SK-N-SH treated with all-trans-retinoic acid at 6 μM for 48 hours (cell line): ENCODE results near the gene ALOX12B.
"Not testable (repeated sequence)": the region's sequence is repeated elsewhere in the genome, so short reads cannot be mapped to it uniquely, and the experiment has no call there.

Experiments
- ATAC-seq: fragments of 200-7000 bp; cut with Tn5 transposase; 3 replicates; pipeline ENCODE4 v1.9.1; 2020; ENCODE audit warnings: mild to moderate bottlenecking, moderate library complexity
- CSDC2 ChIP-seq: fragments of 250-450 bp; sonication (Bioruptor Pico); IDR thresholded peaks from 2 replicates; pipeline ENCODE4 v1.5.0; 2020; ENCODE audit warnings: mild to moderate bottlenecking, moderate library complexity
- ESRRG ChIP-seq: fragments of 250-450 bp; sonication (Bioruptor Pico); IDR thresholded peaks from 2 replicates; pipeline ENCODE4 v1.6.1; 2021; ENCODE audit warnings: mild to moderate bottlenecking
- GLIS3 ChIP-seq: fragments of 250-450 bp; sonication (Bioruptor Pico); IDR thresholded peaks from 2 replicates; pipeline ENCODE4 v1.5.0; 2020; ENCODE audit warnings: mild to moderate bottlenecking, moderate library complexity
- ISL1 ChIP-seq: fragments of 250-450 bp; sonication (Bioruptor Pico); IDR thresholded peaks from 2 replicates; pipeline ENCODE4 v2.1.2; 2022; ENCODE audit warnings: mild to moderate bottlenecking, moderate library complexity
- PATZ1 ChIP-seq: fragments of 250-450 bp; sonication (Bioruptor Pico); IDR thresholded peaks from 2 replicates; pipeline ENCODE4 v1.8.0; 2020; ENCODE audit warnings: mild to moderate bottlenecking, moderate library complexity, borderline replicate concordance
- PPARA ChIP-seq: fragments of 250-450 bp; sonication (Bioruptor Pico); IDR thresholded peaks from 2 replicates; pipeline ENCODE4 v1.5.0; 2020; ENCODE audit warnings: mild to moderate bottlenecking, borderline replicate concordance
- RARB ChIP-seq: fragments of 250-450 bp; sonication (Bioruptor Pico); IDR thresholded peaks from 2 replicates; pipeline ENCODE4 v1.8.0; 2021; ENCODE audit warnings: mild to moderate bottlenecking, moderate library complexity
- SNAI2 ChIP-seq: fragments of 250-450 bp; sonication (Bioruptor Pico); IDR thresholded peaks from 2 replicates; pipeline ENCODE4 v1.5.0; 2020; ENCODE audit warnings: mild to moderate bottlenecking, moderate library complexity
- TOX ChIP-seq: fragments of 250-450 bp; sonication (Bioruptor Pico); IDR thresholded peaks from 2 replicates; pipeline ENCODE4 v1.8.0; 2021; ENCODE audit warnings: mild to moderate bottlenecking, moderate library complexity, borderline replicate concordance
- ZC3H10 ChIP-seq: fragments of 250-450 bp; sonication (Bioruptor Pico); IDR thresholded peaks from 2 replicates; pipeline ENCODE4 v1.5.1; 2021; ENCODE audit warnings: mild to moderate bottlenecking, moderate library complexity
- ZFP3 ChIP-seq: fragments of 250-450 bp; sonication (Bioruptor Pico); IDR thresholded peaks from 2 replicates; pipeline ENCODE4 v1.5.0; 2020; ENCODE audit warnings: mild to moderate bottlenecking, moderate library complexity
- ZFP30 ChIP-seq: fragments of 450-650 bp; formaldehyde crosslinking; IDR thresholded peaks from 2 replicates; pipeline ENCODE4 v1.5.0; 2022; ENCODE audit warnings: mild to moderate bottlenecking, moderate library complexity
- ZNF70 ChIP-seq: fragments of 450-650 bp; formaldehyde crosslinking; IDR thresholded peaks from 2 replicates; pipeline ENCODE4 v1.5.0; 2020; ENCODE audit warnings: mild to moderate bottlenecking, moderate library complexity
- ZNF8 ChIP-seq: fragments of 450-650 bp; formaldehyde crosslinking; IDR thresholded peaks from 2 replicates; pipeline ENCODE4 v1.5.0; 2020; ENCODE audit warnings: mild to moderate bottlenecking, moderate library complexity
- TF ChIP-seq, protein P1 (sequence below): fragments of 250-450 bp; sonication (Bioruptor Pico); IDR thresholded peaks from 2 replicates; pipeline ENCODE4 v1.8.0; 2021; ENCODE audit warnings: low read depth, mild to moderate bottlenecking, moderate library complexity, borderline replicate concordance
- TF ChIP-seq, protein P2 (sequence below): fragments of 250-450 bp; sonication (Bioruptor Pico); IDR thresholded peaks from 2 replicates; pipeline ENCODE4 v1.5.1; 2020; ENCODE audit warnings: low read depth, mild to moderate bottlenecking, moderate library complexity
- TF ChIP-seq, protein P3 (sequence below): fragments of 250-450 bp; sonication (Bioruptor Pico); IDR thresholded peaks from 2 replicates; pipeline ENCODE4 v1.5.0; 2020; ENCODE audit warnings: mild to moderate bottlenecking, moderate library complexity

ALOX12B gene

DNA sequence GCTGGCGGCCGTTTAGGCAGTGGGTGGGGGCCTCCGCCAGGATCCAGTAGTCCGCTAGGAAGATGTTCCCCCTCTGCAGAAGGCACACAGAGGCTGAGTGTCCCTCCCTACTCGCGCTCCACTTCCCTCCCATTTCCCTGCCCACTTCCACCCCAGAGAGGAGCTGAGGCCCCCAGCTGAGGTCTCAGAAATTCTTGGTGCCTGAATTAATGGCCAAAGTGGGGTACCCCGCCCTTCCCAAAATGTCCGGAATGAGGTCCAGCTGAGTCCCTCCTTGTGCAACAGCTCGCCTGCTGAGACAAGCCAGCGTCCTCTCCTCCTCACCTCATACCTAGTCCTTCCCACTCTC is 22.9 kb upstream of the ALOX12B start:
- TF ChIP-seq, protein P1, sequence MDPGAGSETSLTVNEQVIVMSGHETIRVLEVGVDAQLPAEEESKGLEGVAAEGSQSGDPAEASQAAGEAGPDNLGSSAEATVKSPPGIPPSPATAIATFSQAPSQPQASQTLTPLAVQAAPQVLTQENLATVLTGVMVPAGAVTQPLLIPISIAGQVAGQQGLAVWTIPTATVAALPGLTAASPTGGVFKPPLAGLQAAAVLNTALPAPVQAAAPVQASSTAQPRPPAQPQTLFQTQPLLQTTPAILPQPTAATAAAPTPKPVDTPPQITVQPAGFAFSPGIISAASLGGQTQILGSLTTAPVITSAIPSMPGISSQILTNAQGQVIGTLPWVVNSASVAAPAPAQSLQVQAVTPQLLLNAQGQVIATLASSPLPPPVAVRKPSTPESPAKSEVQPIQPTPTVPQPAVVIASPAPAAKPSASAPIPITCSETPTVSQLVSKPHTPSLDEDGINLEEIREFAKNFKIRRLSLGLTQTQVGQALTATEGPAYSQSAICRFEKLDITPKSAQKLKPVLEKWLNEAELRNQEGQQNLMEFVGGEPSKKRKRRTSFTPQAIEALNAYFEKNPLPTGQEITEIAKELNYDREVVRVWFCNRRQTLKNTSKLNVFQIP (CRISPR knock-in tag), result no peak
- TF ChIP-seq CSDC2 (CRISPR knock-in tag) (no peak), ESRRG (CRISPR knock-in tag) (no peak), ZC3H10 (CRISPR knock-in tag) (no peak), PATZ1 (CRISPR knock-in tag) (no peak), ZFP3 (no peak), RARB (no peak), ISL1 (CRISPR knock-in tag) (no peak), ZFP30 (no peak), GLIS3 (CRISPR knock-in tag) (no peak), TOX (no peak)
- TF ChIP-seq, protein P2, sequence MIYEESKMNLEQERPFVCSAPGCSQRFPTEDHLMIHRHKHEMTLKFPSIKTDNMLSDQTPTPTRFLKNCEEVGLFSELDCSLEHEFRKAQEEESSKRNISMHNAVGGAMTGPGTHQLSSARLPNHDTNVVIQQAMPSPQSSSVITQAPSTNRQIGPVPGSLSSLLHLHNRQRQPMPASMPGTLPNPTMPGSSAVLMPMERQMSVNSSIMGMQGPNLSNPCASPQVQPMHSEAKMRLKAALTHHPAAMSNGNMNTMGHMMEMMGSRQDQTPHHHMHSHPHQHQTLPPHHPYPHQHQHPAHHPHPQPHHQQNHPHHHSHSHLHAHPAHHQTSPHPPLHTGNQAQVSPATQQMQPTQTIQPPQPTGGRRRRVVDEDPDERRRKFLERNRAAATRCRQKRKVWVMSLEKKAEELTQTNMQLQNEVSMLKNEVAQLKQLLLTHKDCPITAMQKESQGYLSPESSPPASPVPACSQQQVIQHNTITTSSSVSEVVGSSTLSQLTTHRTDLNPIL (CRISPR knock-in tag), result no peak
- TF ChIP-seq, protein P3, sequence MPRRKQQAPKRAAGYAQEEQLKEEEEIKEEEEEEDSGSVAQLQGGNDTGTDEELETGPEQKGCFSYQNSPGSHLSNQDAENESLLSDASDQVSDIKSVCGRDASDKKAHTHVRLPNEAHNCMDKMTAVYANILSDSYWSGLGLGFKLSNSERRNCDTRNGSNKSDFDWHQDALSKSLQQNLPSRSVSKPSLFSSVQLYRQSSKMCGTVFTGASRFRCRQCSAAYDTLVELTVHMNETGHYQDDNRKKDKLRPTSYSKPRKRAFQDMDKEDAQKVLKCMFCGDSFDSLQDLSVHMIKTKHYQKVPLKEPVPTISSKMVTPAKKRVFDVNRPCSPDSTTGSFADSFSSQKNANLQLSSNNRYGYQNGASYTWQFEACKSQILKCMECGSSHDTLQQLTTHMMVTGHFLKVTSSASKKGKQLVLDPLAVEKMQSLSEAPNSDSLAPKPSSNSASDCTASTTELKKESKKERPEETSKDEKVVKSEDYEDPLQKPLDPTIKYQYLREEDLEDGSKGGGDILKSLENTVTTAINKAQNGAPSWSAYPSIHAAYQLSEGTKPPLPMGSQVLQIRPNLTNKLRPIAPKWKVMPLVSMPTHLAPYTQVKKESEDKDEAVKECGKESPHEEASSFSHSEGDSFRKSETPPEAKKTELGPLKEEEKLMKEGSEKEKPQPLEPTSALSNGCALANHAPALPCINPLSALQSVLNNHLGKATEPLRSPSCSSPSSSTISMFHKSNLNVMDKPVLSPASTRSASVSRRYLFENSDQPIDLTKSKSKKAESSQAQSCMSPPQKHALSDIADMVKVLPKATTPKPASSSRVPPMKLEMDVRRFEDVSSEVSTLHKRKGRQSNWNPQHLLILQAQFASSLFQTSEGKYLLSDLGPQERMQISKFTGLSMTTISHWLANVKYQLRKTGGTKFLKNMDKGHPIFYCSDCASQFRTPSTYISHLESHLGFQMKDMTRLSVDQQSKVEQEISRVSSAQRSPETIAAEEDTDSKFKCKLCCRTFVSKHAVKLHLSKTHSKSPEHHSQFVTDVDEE (CRISPR knock-in tag), result no peak
- TF ChIP-seq, all 23 proteins: peak for 0
- no peak for ATAC-seq

- TF ChIP-seq SNAI2 (CRISPR knock-in tag) (no peak), TOX (no peak), RARB (no peak), ZNF8 (CRISPR knock-in tag) (no peak), ZC3H10 (CRISPR knock-in tag) (no peak), ZFP3 (no peak), CSDC2 (CRISPR knock-in tag) (no peak), PPARA (CRISPR knock-in tag) (no peak)
- TF ChIP-seq, protein P3 (CRISPR knock-in tag), result no peak
- peak; percentile 88 for ATAC-seq
These were observed 22.3 kb upstream of the ALOX12B start for GRCh38 chr17:8109661-8110455.

DNA sequence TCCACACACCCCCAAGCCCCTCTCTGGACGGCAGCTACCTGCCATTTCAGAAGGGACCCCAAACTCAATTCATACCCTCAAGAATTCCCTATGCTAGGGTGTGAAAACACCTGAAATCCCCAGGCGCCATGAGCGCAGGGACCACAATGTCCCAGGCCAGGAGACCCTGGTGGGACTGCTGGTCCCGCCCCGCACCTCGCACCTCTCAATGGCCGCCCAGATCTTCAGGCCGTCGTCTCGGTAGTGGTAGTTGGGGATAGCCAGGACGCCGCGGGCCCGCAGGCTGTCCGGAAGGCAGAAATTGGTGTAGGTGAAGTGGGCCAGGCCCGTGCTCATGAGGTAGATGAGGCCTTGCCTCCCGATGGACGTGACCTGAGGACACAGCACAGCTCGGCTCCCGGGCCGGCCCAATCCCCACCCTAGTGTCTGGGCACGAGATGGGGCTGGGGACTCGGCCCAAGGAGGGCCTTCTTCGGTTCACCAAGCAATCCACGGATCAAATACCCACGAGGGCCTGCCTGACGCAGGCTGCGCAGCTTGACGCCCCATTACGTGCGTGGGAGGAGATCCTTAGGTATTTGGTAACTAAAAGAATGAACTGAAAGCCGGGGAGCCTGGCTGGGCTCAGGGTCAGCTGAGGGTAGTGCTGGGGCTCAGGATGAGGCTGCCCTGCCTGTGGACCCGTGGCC is 21.6 kb upstream of the ALOX12B start:
- no peak for ATAC-seq
- TF ChIP-seq, protein P2 (CRISPR knock-in tag), result no peak
- TF ChIP-seq CSDC2 (CRISPR knock-in tag) (no peak), SNAI2 (CRISPR knock-in tag) (no peak), PATZ1 (CRISPR knock-in tag) (no peak), RARB (no peak), ZNF70 (CRISPR knock-in tag) (no peak), ZNF8 (CRISPR knock-in tag) (no peak), ESRRG (CRISPR knock-in tag) (no peak), TOX (no peak)
- TF ChIP-seq, protein P1 (CRISPR knock-in tag), result no peak

- ATAC-seq, result not testable (repeated sequence)
These were observed 19.5 kb upstream of the ALOX12B start for GRCh38 chr17:8106980-8107379.
